OCI-LY7 (cell line): Measurements from ENCODE around the gene WBP4. TPM values are rescaled to one million over a fixed set of nuclear protein-coding genes. Genes with fewer than 3 reads are reported as not detected.
A peak's percentile ranks its signal among the peaks of the same experiment; 100 is the strongest.

Experiments used
- BruUV-seq: library from RNA; stranded (reverse); fragments of 400-500 nt; replicated peaks from 2 replicates; lab custom pipeline; 2021; lab: Mats Ljungman, UMichigan
- CTCF ChIA-PET: fragments of 300-600 bp; sonication (Branson Sonifier 250); formaldehyde crosslinking; loops from one replicate; lab custom pipeline; 2022; ENCODE audit warnings: antibody characterized with exemption; ENCODE audit not compliant: unreplicated experiment; lab: Charles Lee
- POLR2A ChIA-PET: fragments of 300-600 bp; sonication (Branson Sonifier 250); formaldehyde crosslinking; loops from one replicate; lab custom pipeline; 2022; ENCODE audit warnings: antibody characterized with exemption; lab: Charles Lee
- DNase-seq: peaks from one replicate; pipeline ENCODE4 v3.0.0-alpha.2; 2015; ENCODE audit warnings: low spot score
- H2AFZ ChIP-seq: fragments of 200-600 bp; sonication (generic), shearing (Covaris generic); 2 replicates; pipeline ENCODE4 v1.6.1; 2014; ENCODE audit warnings: mild to moderate bottlenecking, antibody characterized with exemption, low read length, moderate library complexity
- H3K27ac ChIP-seq: fragments of 200-600 bp; sonication (generic); 2 replicates; pipeline ENCODE4 v1.5.1; 2014; ENCODE audit warnings: mixed run types, low read depth, mild to moderate bottlenecking, moderate library complexity, low read length, inconsistent platforms; ENCODE audit not compliant: poor library complexity, severe bottlenecking
- H3K36me3 ChIP-seq: fragments of 200-600 bp; sonication (generic); 2 replicates; pipeline ENCODE4 v1.6.1; 2014; ENCODE audit warnings: mild to moderate bottlenecking, antibody characterized with exemption, low read length, moderate library complexity, mixed read lengths; ENCODE audit not compliant: insufficient read depth
- H3K4me1 ChIP-seq: fragments of 200-600 bp; sonication (generic); 2 replicates; pipeline ENCODE4 v1.5.1; 2014; ENCODE audit warnings: mild to moderate bottlenecking, low read length; ENCODE audit not compliant: insufficient read depth, poor library complexity, severe bottlenecking
- H3K4me2 ChIP-seq: fragments of 200-600 bp; sonication (generic); 2 replicates; pipeline ENCODE4 v1.6.1; 2014; ENCODE audit warnings: mild to moderate bottlenecking, low read length
- H3K4me3 ChIP-seq: fragments of 200-600 bp; sonication (generic); 2 replicates; pipeline ENCODE4 v1.5.1; 2014; ENCODE audit warnings: mild to moderate bottlenecking, low read depth, low read length; ENCODE audit not compliant: poor library complexity, severe bottlenecking
- H3K79me2 ChIP-seq: fragments of 200-600 bp; sonication (generic); 2 replicates; pipeline ENCODE4 v1.6.1; 2016; ENCODE audit warnings: low read depth, mild to moderate bottlenecking, low read length, moderate library complexity, mixed read lengths; ENCODE audit not compliant: insufficient read depth
- H3K9me2 ChIP-seq: fragments of 200-600 bp; sonication (generic); 2 replicates; pipeline ENCODE4 v1.6.1; 2016; ENCODE audit warnings: mild to moderate bottlenecking, low read length, mixed read lengths; ENCODE audit not compliant: insufficient read depth
- H3K9me3 ChIP-seq: fragments of 200-600 bp; sonication (generic); 2 replicates; pipeline ENCODE4 v1.6.1; 2014; ENCODE audit warnings: mild to moderate bottlenecking, mixed run types, low read length, mixed read lengths
- H4K20me1 ChIP-seq: fragments of 200-600 bp; sonication (generic); 2 replicates; pipeline ENCODE4 v1.6.1; 2014; ENCODE audit warnings: mild to moderate bottlenecking, antibody characterized with exemption, low read length, moderate library complexity, mixed read lengths; ENCODE audit not compliant: insufficient read depth
- EZH2phosphoT487 ChIP-seq: fragments of 200-600 bp; sonication (generic); IDR thresholded peaks from 2 replicates; pipeline ENCODE4 v1.6.1; 2018; ENCODE audit warnings: low read depth, borderline replicate concordance, mild to moderate bottlenecking, mixed run types, antibody characterized with exemption, low read length, moderate library complexity, mixed read lengths
- intact Hi-C: fragments of 100-400 bp; cut with micrococcal nuclease; formaldehyde crosslinking; loops from one replicate; pipeline ENCODE4 v1.10.0; 2022; ENCODE audit not compliant: unreplicated experiment
- total RNA-seq, 2 experiments: library from RNA; depleted of rRNA in 1 of 2; stranded (reverse); fragments of >200 nt in 1 of 2; shearing (Covaris generic) in 1 of 2; gene quantifications; 2 replicates each; pipeline ENCODE4 v1.2.3, GENCODE V29; 2014 to 2022
- TF ChIP-seq, protein P1 (sequence below): fragments of 200-600 bp; sonication (generic); conservative IDR thresholded peaks from 2 replicates; pipeline ENCODE4 v1.5.1; 2014; ENCODE audit warnings: mild to moderate bottlenecking, antibody characterized with exemption, low read length, moderate library complexity, mixed read lengths

WBP4 gene
- total RNA-seq, 2 experiments from 2014 or later: 5.9 to 7.3 TPM

DNA sequence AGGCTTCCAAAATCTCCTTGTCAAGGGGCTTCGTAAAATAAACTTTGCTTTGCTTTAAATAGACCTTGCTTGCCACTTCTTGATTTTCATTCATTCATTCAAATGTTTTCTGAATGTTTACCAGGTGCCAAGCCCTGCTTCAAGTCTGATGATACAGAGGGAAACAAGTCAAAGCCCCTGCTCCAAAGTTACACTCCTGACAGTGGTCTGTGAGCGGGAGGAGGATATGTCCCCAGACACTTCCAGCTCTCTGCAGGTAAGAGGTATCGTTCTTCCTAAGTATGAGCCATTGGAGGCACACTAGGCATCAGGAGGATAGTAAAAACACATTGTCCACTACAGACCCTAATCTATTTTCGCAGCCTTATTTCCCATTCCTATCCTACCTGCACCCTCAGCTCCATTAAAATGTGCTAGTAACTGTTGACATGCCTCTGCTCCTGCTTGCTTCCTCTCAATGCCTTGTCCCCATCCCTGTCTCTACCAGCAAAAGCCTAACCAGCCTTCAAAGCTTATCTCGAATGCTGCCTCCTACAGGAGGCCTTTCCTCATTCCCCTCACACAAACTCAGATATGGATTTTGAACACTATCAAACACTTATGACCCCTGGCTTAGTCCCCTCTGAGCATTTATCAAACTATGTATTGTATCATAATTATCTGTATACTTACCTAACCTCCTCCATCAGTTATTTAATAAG is 6.2 kb upstream of the WBP4 start:
- H2AFZ ChIP-seq: peak overlapping the region; percentile 68; the same call in 1 of the 2 replicates
- DNase-seq: peak; percentile 60
- TF ChIP-seq, protein P1, sequence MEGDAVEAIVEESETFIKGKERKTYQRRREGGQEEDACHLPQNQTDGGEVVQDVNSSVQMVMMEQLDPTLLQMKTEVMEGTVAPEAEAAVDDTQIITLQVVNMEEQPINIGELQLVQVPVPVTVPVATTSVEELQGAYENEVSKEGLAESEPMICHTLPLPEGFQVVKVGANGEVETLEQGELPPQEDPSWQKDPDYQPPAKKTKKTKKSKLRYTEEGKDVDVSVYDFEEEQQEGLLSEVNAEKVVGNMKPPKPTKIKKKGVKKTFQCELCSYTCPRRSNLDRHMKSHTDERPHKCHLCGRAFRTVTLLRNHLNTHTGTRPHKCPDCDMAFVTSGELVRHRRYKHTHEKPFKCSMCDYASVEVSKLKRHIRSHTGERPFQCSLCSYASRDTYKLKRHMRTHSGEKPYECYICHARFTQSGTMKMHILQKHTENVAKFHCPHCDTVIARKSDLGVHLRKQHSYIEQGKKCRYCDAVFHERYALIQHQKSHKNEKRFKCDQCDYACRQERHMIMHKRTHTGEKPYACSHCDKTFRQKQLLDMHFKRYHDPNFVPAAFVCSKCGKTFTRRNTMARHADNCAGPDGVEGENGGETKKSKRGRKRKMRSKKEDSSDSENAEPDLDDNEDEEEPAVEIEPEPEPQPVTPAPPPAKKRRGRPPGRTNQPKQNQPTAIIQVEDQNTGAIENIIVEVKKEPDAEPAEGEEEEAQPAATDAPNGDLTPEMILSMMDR: peak; percentile 85
- no peak for TF ChIP-seq EZH2phosphoT487
- no peaks in the 10 kb centered on the region for H3K9me3 ChIP-seq
- peaks cover 100% of the 10 kb centered on the region for H3K79me2 ChIP-seq
- POLR2A ChIA-PET: interaction anchor here (0.6 to 4.6 kb wide), 17 partner anchors 29 to 1246 kb away, joined by 3 to 46 read pairs (median 4); partner anchors contain the start of gene ELF1
- peak overlapping the region; percentile 75 for H3K27ac ChIP-seq
- no peaks in the 10 kb centered on the region for H4K20me1 ChIP-seq
- intact Hi-C loops: loop anchor here (2.0 kb wide), 1 partner anchor 74 kb away; no protein-coding TSS in a partner anchor
- CTCF ChIA-PET: interaction anchor here (1.0 to 1.5 kb wide), 3 partner anchors 42 to 267 kb away, joined by 3 read pairs; no protein-coding TSS in a partner anchor
- peaks cover 15% of the 10 kb centered on the region for H3K36me3 ChIP-seq
- H3K4me2 ChIP-seq: peak overlapping the region; percentile 86
- H3K9me2 ChIP-seq: no peaks in the 10 kb centered on the region
- no TSS peak for BruUV-seq
- peak overlapping the region; percentile 64 for H3K4me3 ChIP-seq
- peaks cover 87% of the 10 kb centered on the region for H3K4me1 ChIP-seq

DNA sequence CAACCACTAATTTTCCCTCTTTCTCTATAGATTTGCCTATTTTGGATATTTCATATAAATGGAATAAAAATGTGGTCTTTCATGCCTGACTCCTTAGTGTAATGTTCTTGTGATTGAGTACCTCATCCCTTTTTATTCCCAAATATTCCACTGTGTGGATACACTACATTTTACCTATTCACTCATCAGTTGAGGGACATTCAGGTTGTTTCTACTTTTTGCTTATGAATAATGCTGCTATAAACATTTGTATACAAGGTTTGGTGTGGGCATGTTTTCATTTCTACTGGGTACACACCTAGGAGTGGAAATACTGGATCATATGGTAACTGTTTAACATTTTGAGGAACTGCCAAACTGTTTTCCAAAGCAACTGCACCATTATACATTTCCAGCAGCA is 5.1 kb upstream of the WBP4 start:
- DNase-seq: no peak
- Histone ChIP-seq H4K20me1 (no peaks in the 10 kb centered on the region), H3K9me2 (no peaks in the 10 kb centered on the region), H3K4me1 (peaks cover 78% of the 10 kb centered on the region), H3K4me3 (no peak overlapping the region), H3K36me3 (peaks cover 4% of the 10 kb centered on the region; the same call in 1 of the 2 replicates), H3K27ac (peak overlapping the region; percentile 7), H2AFZ (no peak overlapping the region), H3K79me2 (peaks cover 94% of the 10 kb centered on the region), H3K4me2 (peak overlapping the region; percentile 86), H3K9me3 (no peaks in the 10 kb centered on the region)
- ChIA-PET CTCF (no interaction called here), POLR2A (interaction anchor here (0.6 to 2.7 kb wide), 6 partner anchors 35 to 119 kb away, joined by 3 to 7 read pairs (median 3); no protein-coding TSS in a partner anchor)
- TF ChIP-seq, protein P1: no peak
- TF ChIP-seq EZH2phosphoT487: no peak
- no TSS peak for BruUV-seq
- intact Hi-C loops: no loop called here
